PC-9 (cell line): ENCODE results near the gene FBLN2. TPM values are rescaled to one million over a fixed set of nuclear protein-coding genes. Genes with fewer than 3 reads are reported as not detected.

Source experiments
- BruUV-seq: library from RNA; stranded (reverse); fragments of 400-500 nt; replicated peaks from 2 replicates; lab custom pipeline; 2021; lab: Mats Ljungman, UMichigan
- CTCF ChIA-PET: fragments of 300-600 bp; sonication (Branson Sonifier 250); formaldehyde crosslinking; loops from one replicate; lab custom pipeline; 2022; ENCODE audit warnings: antibody characterized with exemption; lab: Charles Lee
- POLR2A ChIA-PET: fragments of 300-600 bp; sonication (Branson Sonifier 250); formaldehyde crosslinking; loops from one replicate; lab custom pipeline; 2022; ENCODE audit warnings: antibody characterized with exemption; ENCODE audit not compliant: unreplicated experiment; lab: Charles Lee
- DNase-seq, 2 experiments: peaks; one replicate each; pipeline versions ENCODE4 v3.0.0 to v3.0.0-alpha.2; 2015 to 2022; ENCODE audit warnings: mixed read lengths in 1 of 2
- H2AFZ ChIP-seq: fragments of 200-600 bp; sonication (generic); 2 replicates; pipeline ENCODE4 v1.8.1; 2017; ENCODE audit warnings: antibody characterized with exemption
- H3F3A ChIP-seq: fragments of 200-600 bp; sonication (generic); 2 replicates; pipeline ENCODE4 v1.8.1; 2017; ENCODE audit warnings: antibody characterized with exemption, mild to moderate bottlenecking, low read depth; ENCODE audit not compliant: insufficient read depth
- H3K27ac ChIP-seq: fragments of 200-600 bp; sonication (generic); 2 replicates; pipeline ENCODE4 v1.6.1; 2016; ENCODE audit warnings: mixed run types
- H3K27me3 ChIP-seq: fragments of 200-600 bp; sonication (generic); 2 replicates; pipeline ENCODE4 v1.6.1; 2016; ENCODE audit warnings: low read depth, mixed run types; ENCODE audit not compliant: insufficient read depth
- H3K36me3 ChIP-seq: fragments of 200-600 bp; sonication (generic); 2 replicates; pipeline ENCODE4 v1.6.1; 2016; ENCODE audit warnings: low read depth, mixed run types
- H3K4me1 ChIP-seq: fragments of 200-600 bp; sonication (generic); replicated peaks from 2 replicates; pipeline ENCODE4 v1.6.1; 2016; ENCODE audit warnings: mixed run types; ENCODE audit not compliant: insufficient read depth
- H3K4me2 ChIP-seq: fragments of 200-600 bp; sonication (generic); 2 replicates; pipeline ENCODE4 v1.6.1; 2017; ENCODE audit warnings: mixed run types
- H3K4me3 ChIP-seq: fragments of 200-600 bp; sonication (generic); 2 replicates; pipeline ENCODE4 v1.6.1; 2016; ENCODE audit warnings: mixed run types
- H3K79me2 ChIP-seq: fragments of 200-600 bp; sonication (generic); 2 replicates; pipeline ENCODE4 v1.6.1; 2017; ENCODE audit warnings: low read depth, mixed run types
- H3K9me2 ChIP-seq: fragments of 200-600 bp; sonication (generic); 2 replicates; pipeline ENCODE4 v1.8.1; 2017; ENCODE audit warnings: mild to moderate bottlenecking; ENCODE audit not compliant: insufficient read depth
- H3K9me3 ChIP-seq: fragments of 200-600 bp; sonication (generic); 2 replicates; pipeline ENCODE4 v1.8.1; 2016; ENCODE audit warnings: low read depth; ENCODE audit not compliant: insufficient read depth
- H4K20me1 ChIP-seq: fragments of 200-600 bp; sonication (generic); 2 replicates; pipeline ENCODE4 v1.8.1; 2017; ENCODE audit not compliant: insufficient read depth
- CTCF ChIP-seq: fragments of 200-600 bp; sonication (generic); conservative IDR thresholded peaks from 2 replicates; pipeline ENCODE4 v1.6.1; 2017; ENCODE audit warnings: mixed run types, antibody characterized with exemption, mild to moderate bottlenecking, moderate library complexity
- EZH2 ChIP-seq: fragments of 200-600 bp; sonication (generic); IDR thresholded peaks from 2 replicates; pipeline ENCODE4 v1.8.0; 2017; ENCODE audit warnings: antibody characterized with exemption, low read depth
- intact Hi-C: fragments of 100-400 bp; cut with micrococcal nuclease; formaldehyde crosslinking; loops from one replicate; pipeline ENCODE4 v1.10.0; 2022; ENCODE audit not compliant: unreplicated experiment
- total RNA-seq: library from RNA; stranded (reverse); gene quantifications from 2 replicates; pipeline ENCODE4 v1.2.3, GENCODE V29; 2021

The FBLN2 gene
- total RNA-seq, 1 experiment from 2014 or later = 0.57 TPM

GRCh38 chr3:13598926-13599886 is 50.3 kb downstream of the FBLN2 start:
- peaks cover 55% of the 10 kb centered on the region for H3K4me1 ChIP-seq
- intact Hi-C loops = no loop called here
- ChIA-PET CTCF (interaction anchor here (0.6 kb wide), 1 partner anchor 87 kb away, joined by 3 read pairs; no protein-coding TSS in a partner anchor), POLR2A (no interaction called here)
- H4K20me1 ChIP-seq = no peaks in the 10 kb centered on the region
- no peak overlapping the region for H3K4me3 ChIP-seq
- H3K27me3 ChIP-seq = no peaks in the 10 kb centered on the region
- peak overlapping the region; percentile 13; the same call in 1 of the 2 replicates for H3K4me2 ChIP-seq
- H3F3A ChIP-seq = peaks cover 22% of the 10 kb centered on the region
- no peaks in the 10 kb centered on the region for H3K79me2 ChIP-seq
- no peaks in the 10 kb centered on the region for H3K36me3 ChIP-seq
- TF ChIP-seq EZH2 (no peak), CTCF (no peak)
- H3K9me2 ChIP-seq = no peaks in the 10 kb centered on the region
- no TSS peak for BruUV-seq
- H2AFZ ChIP-seq = no peak overlapping the region
- H3K9me3 ChIP-seq = no peaks in the 10 kb centered on the region
- peak overlapping the region; percentile 9; the same call in 1 of the 2 replicates for H3K27ac ChIP-seq
- DNase-seq = peak in 1 of 2 experiments; percentile 44

- H3K4me2 ChIP-seq = no peak overlapping the region
- BruUV-seq = no TSS peak
- TF ChIP-seq EZH2 = no peak
- TF ChIP-seq CTCF = no peak
- H3K36me3 ChIP-seq = no peaks in the 10 kb centered on the region
- peaks cover 48% of the 10 kb centered on the region for H3K4me1 ChIP-seq
- no peaks in the 10 kb centered on the region for H3K9me2 ChIP-seq
- H3K9me3 ChIP-seq = no peaks in the 10 kb centered on the region
- POLR2A ChIA-PET = interaction anchor here (0.6 kb wide), 1 partner anchor 26 kb away, joined by 5 read pairs; no protein-coding TSS in a partner anchor
- no peaks in the 10 kb centered on the region for H3K27me3 ChIP-seq
- CTCF ChIA-PET = interaction anchor here (0.6 kb wide), 1 partner anchor 88 kb away, joined by 3 read pairs; no protein-coding TSS in a partner anchor
- peak overlapping the region; percentile 19; the same call in 1 of the 2 replicates for H3K27ac ChIP-seq
- no peak for DNase-seq
- H3F3A ChIP-seq = peaks cover 22% of the 10 kb centered on the region
- no peak overlapping the region for H3K4me3 ChIP-seq
- no peak overlapping the region for H2AFZ ChIP-seq
- intact Hi-C loops = loop anchor here (2.0 kb wide), 2 partner anchors 61 to 93 kb away; no protein-coding TSS in a partner anchor
- H4K20me1 ChIP-seq = no peaks in the 10 kb centered on the region
- no peaks in the 10 kb centered on the region for H3K79me2 ChIP-seq
Observed at GRCh38 chr3:13599887-13600450, 51.0 kb downstream of the FBLN2 start.

- ChIA-PET CTCF (no interaction called here), POLR2A (no interaction called here)
- H2AFZ ChIP-seq = no peak overlapping the region
- intact Hi-C loops = loop anchor here (2.0 kb wide), 2 partner anchors 62 to 94 kb away; no protein-coding TSS in a partner anchor
- no peaks in the 10 kb centered on the region for H3K36me3 ChIP-seq
- H3K79me2 ChIP-seq = no peaks in the 10 kb centered on the region
- H3K4me2 ChIP-seq = peak overlapping the region; percentile 48
- peaks cover 22% of the 10 kb centered on the region for H3F3A ChIP-seq
- H3K27me3 ChIP-seq = no peaks in the 10 kb centered on the region
- H3K9me2 ChIP-seq = no peaks in the 10 kb centered on the region
- DNase-seq = peak; percentile 59 to 91
- no peaks in the 10 kb centered on the region for H4K20me1 ChIP-seq
- BruUV-seq = no TSS peak
- peak overlapping the region; percentile 38 for H3K27ac ChIP-seq
- TF ChIP-seq EZH2 = no peak
- no peak for TF ChIP-seq CTCF
- no peaks in the 10 kb centered on the region for H3K9me3 ChIP-seq
- no peak overlapping the region for H3K4me3 ChIP-seq
- peaks cover 36% of the 10 kb centered on the region for H3K4me1 ChIP-seq
Observed at GRCh38 chr3:13600950-13601691, 52.2 kb downstream of the FBLN2 start.
